ENCODE data around the gene PAX8.

GRCh38 chr2:113217455-113218282, 61.1 kb downstream of the PAX8 start:
- no peak for TF ChIP-seq EZH2 (IDR thresholded peaks at IDR 0.05; ENCODE audit: borderline replicate concordance, low read depth, low read length, severe bottlenecking)
- TF ChIP-seq, protein P1, sequence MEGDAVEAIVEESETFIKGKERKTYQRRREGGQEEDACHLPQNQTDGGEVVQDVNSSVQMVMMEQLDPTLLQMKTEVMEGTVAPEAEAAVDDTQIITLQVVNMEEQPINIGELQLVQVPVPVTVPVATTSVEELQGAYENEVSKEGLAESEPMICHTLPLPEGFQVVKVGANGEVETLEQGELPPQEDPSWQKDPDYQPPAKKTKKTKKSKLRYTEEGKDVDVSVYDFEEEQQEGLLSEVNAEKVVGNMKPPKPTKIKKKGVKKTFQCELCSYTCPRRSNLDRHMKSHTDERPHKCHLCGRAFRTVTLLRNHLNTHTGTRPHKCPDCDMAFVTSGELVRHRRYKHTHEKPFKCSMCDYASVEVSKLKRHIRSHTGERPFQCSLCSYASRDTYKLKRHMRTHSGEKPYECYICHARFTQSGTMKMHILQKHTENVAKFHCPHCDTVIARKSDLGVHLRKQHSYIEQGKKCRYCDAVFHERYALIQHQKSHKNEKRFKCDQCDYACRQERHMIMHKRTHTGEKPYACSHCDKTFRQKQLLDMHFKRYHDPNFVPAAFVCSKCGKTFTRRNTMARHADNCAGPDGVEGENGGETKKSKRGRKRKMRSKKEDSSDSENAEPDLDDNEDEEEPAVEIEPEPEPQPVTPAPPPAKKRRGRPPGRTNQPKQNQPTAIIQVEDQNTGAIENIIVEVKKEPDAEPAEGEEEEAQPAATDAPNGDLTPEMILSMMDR (IDR thresholded peaks at IDR 0.05; ENCODE audit: borderline replicate concordance, extremely low read depth, low read length, poor library complexity, severe bottlenecking): no peak

Measured in DND-41 (cell line).